Esophagus muscularis mucosa (tissue), 4 donors: ENCODE data around the gene DLX5. TPM values are rescaled to one million over a fixed set of nuclear protein-coding genes. Genes with fewer than 3 reads are reported as not detected.

Experiments
- DNase-seq: peaks from one replicate; pipeline ENCODE4 v3.0.0-alpha.2; 2017; ENCODE audit errors: extremely low spot score
- H3K27ac ChIP-seq, 4 donors: fragments of 200-600 bp; sonication (generic); replicated peaks in 1 of 4; 1 replicate in 3 of 4; 2 replicates in 1 of 4; pipeline ENCODE4 v1.5.1; 2016 to 2019; ENCODE audit warnings: mild to moderate bottlenecking in 1 of 4
- H3K27me3 ChIP-seq, 4 donors: fragments of 200-600 bp; sonication (generic); one replicate each; pipeline versions ENCODE4 v1.5.1 to v1.6.0; 2016 to 2019
- H3K36me3 ChIP-seq, 4 donors: fragments of 200-600 bp; sonication (generic); one replicate each; pipeline ENCODE4 v1.5.1; 2016 to 2019
- H3K4me1 ChIP-seq, 4 donors: fragments of 200-600 bp; sonication (generic); one replicate each; pipeline ENCODE4 v1.5.1; 2016 to 2019
- H3K4me3 ChIP-seq, 4 donors: fragments of 200-600 bp; sonication (generic); 1 replicate in 2 of 4; 2 replicates in 2 of 4; pipeline ENCODE4 v1.5.1; 2016 to 2019; ENCODE audit warnings: mild to moderate bottlenecking in 4 of 4, moderate library complexity in 1 of 4
- H3K9me3 ChIP-seq, 4 donors: fragments of 200-600 bp; sonication (generic); 1 replicate in 3 of 4; 2 replicates in 1 of 4; pipeline ENCODE4 v1.5.1; 2016 to 2019
- CTCF ChIP-seq, 3 experiments: fragments of 200-600 bp in 2 of 3; fragments of 450-650 bp in 1 of 3; sonication (generic) in 2 of 3; IDR thresholded peaks; one replicate each; pipeline ENCODE4 v1.5.1; 2017 to 2019; ENCODE audit warnings: antibody characterized with exemption in 3 of 3, mild to moderate bottlenecking in 2 of 3, moderate library complexity in 1 of 3
- EP300 ChIP-seq: sonication (generic); formaldehyde crosslinking; IDR thresholded peaks from one replicate; pipeline ENCODE4 v1.6.1; 2017; ENCODE audit warnings: antibody characterized with exemption
- POLR2A ChIP-seq: fragments of 450-650 bp; IDR thresholded peaks from one replicate; pipeline ENCODE4 v1.6.1; 2017; ENCODE audit warnings: antibody characterized with exemption, moderate library complexity, mild to moderate bottlenecking, low read depth
- POLR2AphosphoS5 ChIP-seq, 2 donors: sonication (generic); formaldehyde crosslinking; IDR thresholded peaks; one replicate each; pipeline ENCODE4 v1.6.1; 2017; ENCODE audit warnings: antibody characterized with exemption in 2 of 2
- WGBS: methylation state at CpG from one replicate; pipeline ENCODE4 v1.1.5; 2018; 5-methylcytosine and 5-hydroxymethylcytosine counted together
- intact Hi-C: fragments of 100-400 bp; cut with DNase I; formaldehyde crosslinking; loops from one replicate; pipeline ENCODE4 v1.15.1; 2023
- total RNA-seq, 4 donors: library from RNA; depleted of rRNA; stranded (reverse); fragments of >200 nt; gene quantifications; one replicate each; pipeline versions ENCODE4 v1.1.0 to v1.2.1, GENCODE V29; 2016

The DLX5 gene
- total RNA-seq, 4 donors from 2014 or later: 0.17 to 0.26 TPM; not detected in 2

- WGBS: 32% methylated on average over 28 of the region's 39 CpGs
- Histone ChIP-seq H3K9me3 (no peaks in the 10 kb centered on the region), H3K27ac (no peak overlapping the region), H3K4me1 (peaks cover 22 to 59% (median 33%) of the 10 kb centered on the region in 4 donors), H3K4me3 (no peak overlapping the region), H3K36me3 (no peaks in the 10 kb centered on the region), H3K27me3 (peaks cover 12 to 100% (median 88%) of the 10 kb centered on the region in 4 donors)
- intact Hi-C loops: no loop called here
- TF ChIP-seq CTCF (IDR thresholded peaks at IDR 0.05) (no peak), POLR2AphosphoS5 (IDR thresholded peaks at IDR 0.05) (no peak), EP300 (no peak)
- peak; percentile 55 for DNase-seq
Observed at GRCh38 chr7:97001656-97002554, 22.7 kb downstream of the DLX5 start.

- H3K27me3 ChIP-seq: peaks cover 12 to 100% (median 88%) of the 10 kb centered on the region in 4 donors
- H3K4me1 ChIP-seq: peaks cover 17 to 55% (median 32%) of the 10 kb centered on the region in 4 donors
- WGBS: 18% methylated on average over 3 of the region's 3 CpGs
- H3K36me3 ChIP-seq: no peaks in the 10 kb centered on the region
- peak; percentile 47 for DNase-seq
- TF ChIP-seq POLR2A: no peak
- no peak for TF ChIP-seq POLR2AphosphoS5 (IDR thresholded peaks at IDR 0.05)
- no peak overlapping the region for H3K27ac ChIP-seq
- no peak overlapping the region for H3K4me3 ChIP-seq
- intact Hi-C loops: no loop called here
- H3K9me3 ChIP-seq: no peaks in the 10 kb centered on the region
Observed at GRCh38 chr7:97001221-97001620, 23.4 kb downstream of the DLX5 start.

GRCh38 chr7:96998744-96999143 is 25.9 kb downstream of the DLX5 start:
- H3K4me1 ChIP-seq: peaks cover 4 to 35% (median 12%) of the 10 kb centered on the region in 4 donors
- H3K4me3 ChIP-seq: no peak overlapping the region
- H3K27ac ChIP-seq: no peak overlapping the region
- intact Hi-C loops: no loop called here
- TF ChIP-seq POLR2A: no peak
- TF ChIP-seq CTCF (IDR thresholded peaks at IDR 0.05): no peak
- H3K9me3 ChIP-seq: no peaks in the 10 kb centered on the region
- 13% methylated on average over 14 of the region's 14 CpGs for WGBS
- peaks cover 12 to 100% (median 83%) of the 10 kb centered on the region in 4 donors for H3K27me3 ChIP-seq
- no peaks in the 10 kb centered on the region for H3K36me3 ChIP-seq
- DNase-seq: peak; percentile 53

- 6% methylated on average over 9 of the region's 11 CpGs for WGBS
- intact Hi-C loops: no loop called here
- Histone ChIP-seq H3K27ac (no peak overlapping the region), H3K4me1 (peaks cover under 1 to 31% (median 9%) of the 10 kb centered on the region in 4 donors), H3K27me3 (peaks cover 9 to 100% (median 83%) of the 10 kb centered on the region in 4 donors), H3K36me3 (no peaks in the 10 kb centered on the region), H3K9me3 (no peaks in the 10 kb centered on the region), H3K4me3 (no peak overlapping the region)
- DNase-seq: peak; percentile 77
- no peak for TF ChIP-seq POLR2AphosphoS5 (IDR thresholded peaks at IDR 0.05)
- no peak for TF ChIP-seq POLR2A
- no peak for TF ChIP-seq CTCF (IDR thresholded peaks at IDR 0.05)
- TF ChIP-seq EP300: no peak
Observed at GRCh38 chr7:96998333-96998732, 26.3 kb downstream of the DLX5 start.

GRCh38 chr7:96997512-96998032 is 27.1 kb downstream of the DLX5 start:
- 13% methylated on average over 22 of the region's 23 CpGs for WGBS
- Histone ChIP-seq H3K4me3 (no peak overlapping the region), H3K27ac (no peak overlapping the region), H3K4me1 (peaks cover 0 to 31% (median 13%) of the 10 kb centered on the region in 4 donors), H3K9me3 (no peaks in the 10 kb centered on the region), H3K36me3 (no peaks in the 10 kb centered on the region), H3K27me3 (peaks cover 4 to 100% (median 83%) of the 10 kb centered on the region in 4 donors)
- intact Hi-C loops: no loop called here
- TF ChIP-seq CTCF (IDR thresholded peaks at IDR 0.05) (no peak), POLR2AphosphoS5 (IDR thresholded peaks at IDR 0.05) (no peak), POLR2A (no peak)
- DNase-seq: peak; percentile 55
